ENCODE measurements around the gene CD3G. TPM values are rescaled to one million over a fixed set of nuclear protein-coding genes. Genes with fewer than 3 reads are reported as not detected.

CD3G gene
- total and polyA plus RNA-seq, 2 donors (not counting 1 experiment from before 2014, with no cell fraction given) = 0.34 to 0.76 TPM

DNA sequence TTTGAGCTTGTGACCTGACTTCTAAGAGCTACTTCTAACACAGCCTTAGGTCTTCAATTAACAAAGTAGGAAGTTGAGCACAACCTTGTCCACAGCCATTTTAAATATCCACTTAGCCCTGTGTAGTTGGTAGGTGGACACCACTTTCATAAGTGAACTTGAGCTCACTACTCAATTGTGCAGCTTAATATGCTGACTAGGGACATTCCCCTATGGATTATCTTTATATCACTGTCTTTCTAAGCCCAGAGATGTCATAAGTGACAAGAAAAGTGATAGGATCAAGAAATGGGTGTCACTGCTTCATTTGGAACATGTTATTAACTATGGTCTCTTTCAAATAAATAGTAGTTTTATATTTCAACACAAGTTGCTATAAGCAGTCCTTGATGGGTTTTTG is 53.3 kb downstream of the CD3G start:
- H3K36me3 ChIP-seq (replicated peaks in 1 of 2; ENCODE audit: control extremely low read depth in 1 of 2, control insufficient read depth in 1 of 2, extremely low read depth in 1 of 2, insufficient read depth in 2 of 2, low read length in 1 of 2) = peaks cover 16 to 44% of the 10 kb centered on the region in 2 experiments
- POLR2A ChIA-PET = no interaction called here
- peak overlapping the region in 1 of 2 donors; percentile 88 for H3K27ac ChIP-seq (ENCODE audit: low read length in 2 of 2)
- H3K79me2 ChIP-seq (ENCODE audit: control insufficient read depth, insufficient read depth, low read length) = peaks cover 10% of the 10 kb centered on the region
- no peaks in the 10 kb centered on the region for H3K27me3 Mint-ChIP-seq
- CTCF ChIA-PET = interaction anchor here (0.7 to 2.8 kb wide), 7 partner anchors 9 to 199 kb away, joined by 3 to 12 read pairs (median 7); no protein-coding TSS in a partner anchor
- H3K27ac Mint-ChIP-seq = no peak overlapping the region
- H3K4me3 Mint-ChIP-seq = no peak overlapping the region
- no peaks in the 10 kb centered on the region for H3K9me3 Mint-ChIP-seq (ENCODE audit: insufficient read depth)
- H3K4me1 ChIP-seq (ENCODE audit: control insufficient read depth in 2 of 2, insufficient read depth in 2 of 2, low read length in 2 of 2) = peaks cover 20 to 25% of the 10 kb centered on the region in 2 donors
- no peak overlapping the region for H2AFZ ChIP-seq (ENCODE audit: insufficient read depth, low read depth, low read length, poor library complexity, severe bottlenecking)
- no peaks in the 10 kb centered on the region for H3K27me3 ChIP-seq (replicated peaks in 1 of 4; ENCODE audit: control extremely low read depth in 1 of 4, control insufficient read depth in 3 of 4, insufficient read depth in 4 of 4, low read length in 3 of 4)
- intact Hi-C loops (cut with micrococcal nuclease) = no loop called here
- no peak overlapping the region for H3K4me2 ChIP-seq (replicated peaks; ENCODE audit: low read depth, low read length, poor library complexity, severe bottlenecking)
- peaks cover 34% of the 10 kb centered on the region for H3K4me1 Mint-ChIP-seq
- H4K20me1 ChIP-seq (ENCODE audit: control insufficient read depth, insufficient read depth, low read length, poor library complexity, severe bottlenecking) = peaks cover 8% of the 10 kb centered on the region
- H3K4me3 ChIP-seq (ENCODE audit: control extremely low read depth in 1 of 5, extremely low read depth in 1 of 5, insufficient read depth in 1 of 5, low read depth in 2 of 5, low read length in 4 of 5) = no peak overlapping the region
- TF ChIP-seq, protein P1, sequence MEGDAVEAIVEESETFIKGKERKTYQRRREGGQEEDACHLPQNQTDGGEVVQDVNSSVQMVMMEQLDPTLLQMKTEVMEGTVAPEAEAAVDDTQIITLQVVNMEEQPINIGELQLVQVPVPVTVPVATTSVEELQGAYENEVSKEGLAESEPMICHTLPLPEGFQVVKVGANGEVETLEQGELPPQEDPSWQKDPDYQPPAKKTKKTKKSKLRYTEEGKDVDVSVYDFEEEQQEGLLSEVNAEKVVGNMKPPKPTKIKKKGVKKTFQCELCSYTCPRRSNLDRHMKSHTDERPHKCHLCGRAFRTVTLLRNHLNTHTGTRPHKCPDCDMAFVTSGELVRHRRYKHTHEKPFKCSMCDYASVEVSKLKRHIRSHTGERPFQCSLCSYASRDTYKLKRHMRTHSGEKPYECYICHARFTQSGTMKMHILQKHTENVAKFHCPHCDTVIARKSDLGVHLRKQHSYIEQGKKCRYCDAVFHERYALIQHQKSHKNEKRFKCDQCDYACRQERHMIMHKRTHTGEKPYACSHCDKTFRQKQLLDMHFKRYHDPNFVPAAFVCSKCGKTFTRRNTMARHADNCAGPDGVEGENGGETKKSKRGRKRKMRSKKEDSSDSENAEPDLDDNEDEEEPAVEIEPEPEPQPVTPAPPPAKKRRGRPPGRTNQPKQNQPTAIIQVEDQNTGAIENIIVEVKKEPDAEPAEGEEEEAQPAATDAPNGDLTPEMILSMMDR (IDR thresholded peaks at IDR 0.05) = no peak
- H3K9me3 ChIP-seq (ENCODE audit: control extremely low read depth in 1 of 3, control insufficient read depth in 2 of 3, insufficient read depth in 1 of 3, low read length in 2 of 3) = no peaks in the 10 kb centered on the region
- DNase-seq (no peak), ATAC-seq (ENCODE audit: low read depth) (no peak)
- H3K9ac ChIP-seq (ENCODE audit: low read length) = no peak overlapping the region

- Histone ChIP-seq H3K9me3 (ENCODE audit: control extremely low read depth in 1 of 3, control insufficient read depth in 2 of 3, insufficient read depth in 1 of 3, low read length in 2 of 3) (no peaks in the 10 kb centered on the region), H2AFZ (ENCODE audit: insufficient read depth, low read depth, low read length, poor library complexity, severe bottlenecking) (peak overlapping the region; percentile 13), H3K27me3 (replicated peaks in 1 of 4; ENCODE audit: control extremely low read depth in 1 of 4, control insufficient read depth in 3 of 4, insufficient read depth in 4 of 4, low read length in 3 of 4) (no peaks in the 10 kb centered on the region), H3K27ac (ENCODE audit: low read length in 2 of 2) (peak overlapping the region; percentile 74 to 88), H3K9ac (ENCODE audit: low read length) (peak overlapping the region; percentile 41), H3K4me1 (ENCODE audit: control insufficient read depth in 2 of 2, insufficient read depth in 2 of 2, low read length in 2 of 2) (peaks cover 27 to 32% of the 10 kb centered on the region in 2 donors), H3K4me2 (replicated peaks; ENCODE audit: low read depth, low read length, poor library complexity, severe bottlenecking) (peak overlapping the region; percentile 60), H3K36me3 (replicated peaks in 1 of 2; ENCODE audit: control extremely low read depth in 1 of 2, control insufficient read depth in 1 of 2, extremely low read depth in 1 of 2, insufficient read depth in 2 of 2, low read length in 1 of 2) (peaks cover 8 to 34% of the 10 kb centered on the region in 2 experiments), H3K4me3 (ENCODE audit: control extremely low read depth in 1 of 5, extremely low read depth in 1 of 5, insufficient read depth in 1 of 5, low read depth in 2 of 5, low read length in 4 of 5) (peak overlapping the region in 2 of 5 experiments; percentile 2 to 17), H4K20me1 (ENCODE audit: control insufficient read depth, insufficient read depth, low read length, poor library complexity, severe bottlenecking) (peaks cover 17% of the 10 kb centered on the region), H3K79me2 (ENCODE audit: control insufficient read depth, insufficient read depth, low read length) (peaks cover 25% of the 10 kb centered on the region)
- ATAC-seq (ENCODE audit: low read depth) = peak; percentile 26
- peak overlapping the region; percentile 100 for H3K27ac Mint-ChIP-seq
- CTCF ChIA-PET = interaction anchor here (1.7 to 2.8 kb wide), 6 partner anchors 10 to 201 kb away, joined by 4 to 12 read pairs (median 7); no protein-coding TSS in a partner anchor
- peaks cover 38% of the 10 kb centered on the region for H3K4me1 Mint-ChIP-seq
- peak; percentile 78 for DNase-seq
- 50% methylated on average over 2 of the region's 3 CpGs for WGBS (ENCODE audit: insufficient coverage)
- POLR2A ChIA-PET = no interaction called here
- no peaks in the 10 kb centered on the region for H3K9me3 Mint-ChIP-seq (ENCODE audit: insufficient read depth)
- no peaks in the 10 kb centered on the region for H3K27me3 Mint-ChIP-seq
- intact Hi-C loops (cut with micrococcal nuclease) = no loop called here
- H3K4me3 Mint-ChIP-seq = peak overlapping the region; percentile 98
- TF ChIP-seq EZH2 (IDR thresholded peaks at IDR 0.05; ENCODE audit: borderline replicate concordance, insufficient read depth, low read depth, low read length, poor library complexity, severe bottlenecking) = no peak
- TF ChIP-seq, protein P1 (IDR thresholded peaks at IDR 0.05) = no peak
Observed at GRCh38 chr11:118398791-118399559, 54.8 kb downstream of the CD3G start.

Measured in B cell (primary cell).